CD4-positive, alpha-beta T cell treated with Interleukin-4 for 1 hour (primary cell): ENCODE measurements around the gene DNAJB13.
"Not testable (repeated sequence)": the region's sequence is repeated elsewhere in the genome, so short reads cannot be mapped to it uniquely, and the experiment has no call there.

Experiments used
- DNase-seq, 2 donors: peaks; one replicate each; pipeline ENCODE4 v3.0.0-alpha.2; 2020 to 2022

The DNAJB13 gene, protein sequence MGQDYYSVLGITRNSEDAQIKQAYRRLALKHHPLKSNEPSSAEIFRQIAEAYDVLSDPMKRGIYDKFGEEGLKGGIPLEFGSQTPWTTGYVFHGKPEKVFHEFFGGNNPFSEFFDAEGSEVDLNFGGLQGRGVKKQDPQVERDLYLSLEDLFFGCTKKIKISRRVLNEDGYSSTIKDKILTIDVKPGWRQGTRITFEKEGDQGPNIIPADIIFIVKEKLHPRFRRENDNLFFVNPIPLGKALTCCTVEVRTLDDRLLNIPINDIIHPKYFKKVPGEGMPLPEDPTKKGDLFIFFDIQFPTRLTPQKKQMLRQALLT

DNA sequence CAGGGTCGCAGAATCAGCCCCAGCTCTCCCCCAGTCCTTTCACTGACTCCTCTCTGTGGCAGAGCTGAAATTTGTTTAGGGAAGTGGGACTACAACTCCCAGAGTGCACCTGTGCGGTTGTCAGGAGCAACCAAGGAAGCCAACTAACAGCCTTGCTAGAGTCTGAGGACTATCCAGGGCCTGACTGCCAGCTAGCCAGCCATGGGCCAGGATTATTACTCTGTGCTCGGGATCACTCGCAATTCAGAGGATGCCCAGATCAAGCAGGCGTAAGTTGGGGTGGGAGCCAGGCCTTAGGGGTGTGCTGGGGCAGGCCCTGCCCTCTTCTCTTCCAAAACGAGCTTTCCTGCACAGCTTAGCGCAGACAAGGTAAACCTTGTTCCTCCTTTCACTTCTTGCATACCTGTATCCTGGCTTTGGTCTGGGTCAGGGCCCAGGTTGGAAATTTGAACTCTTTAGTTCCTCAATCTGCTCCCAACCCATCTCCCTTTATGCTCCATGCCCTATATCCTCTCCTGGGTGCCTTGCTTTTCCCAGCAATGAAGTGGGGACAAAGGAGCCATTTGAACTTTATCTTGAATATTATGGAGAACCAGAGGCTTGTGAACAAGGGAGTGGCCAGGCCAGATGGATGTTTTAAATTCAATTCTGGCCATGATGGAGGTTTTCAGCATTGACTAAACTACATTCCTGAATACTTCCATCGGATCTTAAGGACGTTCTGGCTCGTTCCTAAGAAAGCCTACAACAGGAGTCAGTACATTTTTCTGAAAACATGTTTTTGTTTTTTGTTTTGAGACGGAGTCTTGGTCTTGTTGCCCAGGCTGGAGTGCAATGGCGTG lies at the start of gene DNAJB13:
Gene DNAJB13, plus strand, starts transcription at position 158 of the 842 bp plus-strand sequence. Its CDS starts 44 bp downstream, at position 202.
- DNase-seq, result peak; percentile 19 to 45

- no peak for DNase-seq
Observed at GRCh38 chr11:73902303-73902702, 48.5 kb upstream of the DNAJB13 start.

DNA sequence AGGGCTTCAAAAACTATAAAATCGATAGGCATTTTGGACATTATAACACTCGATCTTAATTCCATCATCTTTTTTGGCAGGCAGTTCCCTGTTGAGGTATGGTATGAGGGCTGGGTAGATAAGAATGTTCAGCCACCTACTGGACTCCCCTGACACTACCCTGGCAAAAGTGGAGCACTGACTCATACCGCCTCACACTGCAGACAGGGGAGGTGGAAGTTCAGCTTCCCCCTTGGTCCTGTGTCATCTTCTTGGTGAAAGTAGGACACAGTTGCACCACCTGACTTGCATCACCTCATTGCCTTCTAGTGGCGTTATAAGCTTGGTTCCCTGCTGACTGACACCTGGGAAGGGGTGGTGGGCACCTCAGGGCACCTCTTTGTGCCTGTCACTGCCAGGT lies 43.6 kb upstream of the DNAJB13 start:
- DNase-seq, result peak in 1 of 2 donors; percentile 12

- DNase-seq, result no peak
Observed at GRCh38 chr11:73912026-73912425, 38.8 kb upstream of the DNAJB13 start.

- DNase-seq, result no peak
Observed at GRCh38 chr11:73913472-73913871, 37.4 kb upstream of the DNAJB13 start.

GRCh38 chr11:73914284-73914683 lies 36.5 kb upstream of the DNAJB13 start:
- no peak for DNase-seq

DNA sequence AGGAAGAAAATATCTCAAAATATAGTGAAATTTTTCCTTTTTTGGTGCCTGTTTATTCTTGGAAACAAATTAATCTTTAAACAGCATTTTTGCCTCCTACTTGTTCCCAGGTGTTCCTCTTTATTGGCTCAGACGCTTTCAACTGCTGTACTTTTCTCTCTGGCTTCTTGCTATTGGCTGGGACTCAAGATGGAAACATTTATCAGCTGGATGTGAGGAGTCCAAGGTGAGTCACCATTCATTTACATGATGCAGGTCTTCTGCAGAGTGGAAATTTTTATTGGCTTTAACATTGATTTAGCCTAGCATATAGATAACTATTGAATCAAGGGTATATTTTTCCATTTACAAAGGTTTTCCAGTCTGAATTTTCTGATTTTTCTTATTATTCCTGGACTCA lies 34.4 kb upstream of the DNAJB13 start:
- no peak for DNase-seq

GRCh38 chr11:73921180-73921579 lies 29.6 kb upstream of the DNAJB13 start:
- DNase-seq, result no peak

DNA sequence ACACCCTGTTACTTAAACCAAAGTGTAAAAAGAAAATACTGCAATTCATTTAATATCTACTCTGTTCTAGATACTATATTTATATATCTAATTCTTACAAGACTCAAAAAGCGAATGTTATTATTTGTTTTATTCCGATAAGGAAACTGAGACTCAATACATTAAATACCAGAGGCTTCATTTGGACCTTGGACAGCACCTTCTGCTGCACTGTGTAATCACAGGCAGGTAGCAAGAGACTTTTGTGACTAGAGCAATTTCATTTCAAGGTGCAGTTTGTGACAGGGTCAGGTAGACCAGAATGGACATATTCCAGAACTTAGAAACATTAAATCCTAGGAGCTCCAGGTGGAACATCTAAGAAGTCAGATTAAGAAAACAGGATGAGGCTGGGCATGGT lies 21.4 kb upstream of the DNAJB13 start:
- DNase-seq, result no peak

- DNase-seq, result peak in 1 of 2 donors; percentile 12
Observed at GRCh38 chr11:73931039-73931645, 19.7 kb upstream of the DNAJB13 start.

DNA sequence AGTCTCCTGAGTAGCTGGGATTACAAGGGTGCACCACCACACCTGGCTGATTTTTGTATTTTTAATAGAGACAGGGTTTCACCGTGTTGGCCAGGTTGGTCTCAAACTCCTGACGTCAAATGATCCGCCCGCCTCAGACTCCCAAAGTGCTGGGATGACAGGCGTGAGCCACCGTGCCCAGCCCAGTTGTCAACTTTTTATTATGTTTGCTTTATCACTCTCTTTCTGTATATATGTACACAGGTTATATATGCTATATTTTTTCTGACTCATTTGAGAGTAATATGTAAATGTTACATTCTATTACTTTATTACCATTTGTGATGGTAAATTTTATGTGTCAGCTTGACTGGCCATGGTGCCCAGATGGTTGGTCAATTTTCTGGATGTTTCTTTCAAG lies 18.9 kb upstream of the DNAJB13 start:
- no peak for DNase-seq

GRCh38 chr11:73932781-73933180 lies 18.0 kb upstream of the DNAJB13 start:
- DNase-seq, result no peak

- DNase-seq, result not testable (repeated sequence)
Observed at GRCh38 chr11:73936047-73936446, 14.8 kb upstream of the DNAJB13 start.

DNA sequence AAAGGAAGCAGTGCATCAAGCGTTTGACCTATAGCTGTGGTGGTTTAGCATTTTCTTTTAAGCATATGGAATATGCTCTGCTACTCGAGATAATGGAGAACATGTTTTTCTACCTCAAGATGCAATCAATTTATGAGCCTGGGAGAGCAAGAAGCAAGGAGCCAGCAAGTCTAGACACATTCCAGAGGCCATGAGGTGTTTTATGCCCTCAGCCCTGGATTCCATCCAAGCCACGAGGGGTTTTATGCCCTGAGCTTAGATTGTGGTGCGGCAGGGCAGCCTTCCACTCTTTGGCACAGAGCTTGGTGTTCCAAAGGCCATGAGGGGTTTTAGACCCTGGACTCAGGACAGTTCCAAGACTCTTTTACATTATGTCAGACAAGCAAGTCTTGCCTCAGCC lies 11.7 kb upstream of the DNAJB13 start:
- no peak for DNase-seq

- DNase-seq, result no peak
Observed at GRCh38 chr11:73940801-73941570, 9.8 kb upstream of the DNAJB13 start.

GRCh38 chr11:73942010-73942409 lies 8.8 kb upstream of the DNAJB13 start:
- DNase-seq, result no peak

DNA sequence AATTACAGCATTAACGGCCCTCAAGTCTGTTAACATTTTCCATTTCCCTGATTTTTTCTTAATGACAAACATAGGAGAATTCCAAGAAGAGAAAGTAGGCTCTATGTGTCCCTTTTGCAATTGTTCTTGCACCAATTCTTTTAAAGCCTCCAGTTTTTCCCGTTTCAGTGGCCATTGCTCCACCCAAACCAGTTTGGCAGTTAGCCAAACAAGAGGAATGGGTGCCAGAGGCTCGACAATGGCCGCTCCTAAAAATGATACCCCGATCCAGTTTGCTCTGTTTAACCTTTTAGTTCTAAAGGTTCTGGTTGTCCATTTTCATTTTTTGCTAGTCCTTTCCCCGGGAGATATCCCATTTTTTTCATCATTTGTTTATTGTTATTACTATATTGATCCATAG lies 6.7 kb upstream of the DNAJB13 start:
- DNase-seq, result no peak

GRCh38 chr11:73944901-73945300 lies 5.9 kb upstream of the DNAJB13 start:
- DNase-seq, result no peak

DNA sequence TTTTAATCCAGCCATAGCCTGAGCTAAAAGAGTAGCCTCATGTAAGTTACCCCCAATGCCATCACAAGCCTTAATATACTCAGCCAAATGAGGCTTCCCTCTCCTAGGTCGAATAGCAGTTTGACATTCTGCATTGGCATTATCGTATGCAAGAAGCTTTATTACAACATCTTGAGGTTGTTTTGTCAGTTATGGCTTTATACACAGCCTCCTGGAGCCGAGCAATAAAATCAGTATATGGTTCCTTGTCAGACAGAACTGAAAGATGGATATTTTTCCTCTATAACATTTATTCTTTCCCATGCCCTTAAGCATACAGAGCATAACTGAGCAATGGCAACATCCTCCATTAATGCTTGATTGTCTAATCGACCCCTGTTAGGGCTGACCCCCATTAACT lies 5.4 kb upstream of the DNAJB13 start:
- no peak for DNase-seq

- DNase-seq, result no peak
Observed at GRCh38 chr11:73946798-73947458, 3.9 kb upstream of the DNAJB13 start.

DNA sequence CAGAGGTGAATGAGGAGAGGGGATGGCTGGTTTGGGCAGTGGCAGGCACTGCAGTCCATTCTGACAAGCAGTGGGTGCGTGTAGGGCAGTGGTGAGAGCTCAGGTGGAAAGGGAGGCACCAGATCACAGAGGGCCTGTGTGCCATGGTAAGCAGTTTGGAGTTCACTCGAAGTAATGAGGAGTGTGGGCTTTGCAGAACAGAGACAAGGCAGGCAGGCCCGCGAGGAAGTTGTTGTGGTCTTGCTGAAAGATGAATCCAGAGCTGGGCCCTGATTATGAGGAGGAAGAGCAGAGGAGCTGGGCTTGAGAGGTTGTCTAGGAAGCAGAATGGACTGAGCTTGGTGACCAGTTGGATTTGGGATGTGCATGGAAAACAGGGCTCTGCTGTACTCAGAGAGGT lies 1.6 kb upstream of the DNAJB13 start:
- no peak for DNase-seq

DNA sequence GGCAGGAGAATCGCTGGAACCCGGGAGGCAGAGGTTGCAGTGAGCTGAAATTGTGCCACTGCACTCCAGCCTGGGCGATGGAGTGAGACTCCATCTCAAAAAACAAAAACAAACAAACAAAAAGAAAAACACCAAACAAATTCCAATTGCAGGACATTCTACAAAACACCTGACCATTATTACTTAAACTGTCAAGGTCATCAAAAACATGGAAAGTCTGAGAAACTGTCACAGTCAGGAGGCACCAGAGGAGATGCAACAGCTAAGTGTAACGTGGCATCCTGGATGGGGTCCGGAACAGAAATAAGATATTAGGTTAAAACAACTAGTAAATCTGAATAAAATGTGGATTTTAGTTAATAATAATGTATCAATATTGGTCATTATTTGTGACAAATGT lies 914 bp upstream of the DNAJB13 start:
- DNase-seq, result no peak
